IPS-18a (cell line): ENCODE measurements around the gene TMED7.

Source experiments
- H3K27ac ChIP-seq: one replicate; pipeline ENCODE4 v1.5.1; 2013; ENCODE audit warnings: low read length
- H3K27me3 ChIP-seq: one replicate; pipeline ENCODE4 v1.6.1; 2013; ENCODE audit warnings: mild to moderate bottlenecking, low read length; ENCODE audit not compliant: control insufficient read depth, insufficient read depth
- H3K36me3 ChIP-seq: one replicate; pipeline ENCODE4 v1.6.1; 2013; ENCODE audit warnings: low read depth, low read length; ENCODE audit not compliant: control insufficient read depth
- H3K4me1 ChIP-seq: one replicate; pipeline ENCODE4 v1.6.1; 2013; ENCODE audit warnings: low read depth, low read length; ENCODE audit not compliant: control insufficient read depth
- H3K4me3 ChIP-seq: one replicate; pipeline ENCODE4 v1.5.1; 2013; ENCODE audit warnings: low read length
- H3K9ac ChIP-seq: one replicate; pipeline ENCODE4 v1.6.1; 2013; ENCODE audit warnings: mild to moderate bottlenecking, low read length, moderate library complexity
- H3K9me3 ChIP-seq: one replicate; pipeline ENCODE4 v1.6.1; 2013; ENCODE audit warnings: low read depth, low read length; ENCODE audit not compliant: control insufficient read depth

Gene TMED7

DNA sequence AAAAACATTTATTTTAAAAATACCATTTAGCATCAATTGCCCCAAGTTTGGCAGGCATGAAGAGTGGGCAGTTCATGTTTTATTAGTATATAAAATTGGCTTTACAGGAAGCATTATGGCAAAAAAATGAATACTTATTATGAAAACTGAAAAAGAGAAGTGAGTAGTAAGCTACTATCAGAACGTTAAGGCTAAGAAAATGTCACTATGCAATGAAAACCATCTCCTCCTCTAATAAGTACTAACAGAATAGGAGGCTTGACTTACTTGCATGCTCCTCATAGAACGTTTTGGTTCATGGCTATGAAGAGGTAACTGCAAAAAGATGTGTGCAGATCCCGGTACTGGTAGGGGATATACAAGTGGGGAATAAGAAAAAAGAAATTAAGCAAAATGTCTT lies 47.2 kb downstream of the TMED7 start:
- no peak overlapping the region for H3K4me3 ChIP-seq
- H3K4me1 ChIP-seq = no peaks in the 10 kb centered on the region
- no peak overlapping the region for H3K27ac ChIP-seq
- no peaks in the 10 kb centered on the region for H3K27me3 ChIP-seq
- no peaks in the 10 kb centered on the region for H3K9me3 ChIP-seq
- no peaks in the 10 kb centered on the region for H3K36me3 ChIP-seq
- no peak overlapping the region for H3K9ac ChIP-seq

DNA sequence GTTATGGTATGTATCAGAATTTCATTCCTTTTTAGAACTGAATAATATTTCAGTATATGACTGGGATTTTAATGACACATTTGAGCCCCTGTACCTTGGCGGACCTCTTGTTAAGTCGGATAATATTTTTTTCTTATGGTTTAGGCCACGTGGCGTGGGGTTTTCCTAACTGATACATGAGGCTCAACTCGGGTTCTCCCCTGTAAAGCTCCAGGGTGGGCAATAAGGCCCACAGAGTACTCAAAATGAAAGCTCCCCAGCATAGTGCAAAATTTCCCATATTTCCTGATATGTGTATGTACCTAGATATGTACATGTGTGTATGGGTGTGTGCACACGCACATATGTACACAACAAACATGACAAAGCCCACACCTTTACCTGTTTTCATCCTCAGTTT lies 48.1 kb downstream of the TMED7 start:
- Histone ChIP-seq H3K36me3 (no peaks in the 10 kb centered on the region), H3K27me3 (no peaks in the 10 kb centered on the region), H3K27ac (no peak overlapping the region), H3K9me3 (no peaks in the 10 kb centered on the region), H3K4me3 (no peak overlapping the region), H3K9ac (no peak overlapping the region), H3K4me1 (no peaks in the 10 kb centered on the region)

DNA sequence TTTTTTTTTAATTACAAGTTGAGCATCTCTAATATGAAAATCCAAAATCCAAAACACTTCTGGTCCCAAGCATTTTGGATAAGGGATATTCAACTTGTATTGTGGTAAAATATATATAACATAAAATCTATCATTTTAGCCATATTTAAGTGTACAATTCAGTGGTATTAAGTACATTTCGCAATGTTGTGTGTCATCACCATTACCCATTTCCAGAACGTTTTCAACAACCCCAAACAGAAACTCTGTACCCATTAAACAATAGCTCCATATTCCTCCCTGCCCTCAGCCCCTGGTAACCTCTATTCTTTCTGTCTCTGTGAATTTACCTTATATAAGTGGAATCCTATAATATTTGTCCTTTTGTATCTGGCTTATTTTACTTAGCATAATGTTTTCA lies 48.5 kb downstream of the TMED7 start:
- Histone ChIP-seq H3K27ac (no peak overlapping the region), H3K4me1 (no peaks in the 10 kb centered on the region), H3K9ac (no peak overlapping the region), H3K4me3 (no peak overlapping the region), H3K27me3 (no peaks in the 10 kb centered on the region), H3K9me3 (no peaks in the 10 kb centered on the region), H3K36me3 (no peaks in the 10 kb centered on the region)

DNA sequence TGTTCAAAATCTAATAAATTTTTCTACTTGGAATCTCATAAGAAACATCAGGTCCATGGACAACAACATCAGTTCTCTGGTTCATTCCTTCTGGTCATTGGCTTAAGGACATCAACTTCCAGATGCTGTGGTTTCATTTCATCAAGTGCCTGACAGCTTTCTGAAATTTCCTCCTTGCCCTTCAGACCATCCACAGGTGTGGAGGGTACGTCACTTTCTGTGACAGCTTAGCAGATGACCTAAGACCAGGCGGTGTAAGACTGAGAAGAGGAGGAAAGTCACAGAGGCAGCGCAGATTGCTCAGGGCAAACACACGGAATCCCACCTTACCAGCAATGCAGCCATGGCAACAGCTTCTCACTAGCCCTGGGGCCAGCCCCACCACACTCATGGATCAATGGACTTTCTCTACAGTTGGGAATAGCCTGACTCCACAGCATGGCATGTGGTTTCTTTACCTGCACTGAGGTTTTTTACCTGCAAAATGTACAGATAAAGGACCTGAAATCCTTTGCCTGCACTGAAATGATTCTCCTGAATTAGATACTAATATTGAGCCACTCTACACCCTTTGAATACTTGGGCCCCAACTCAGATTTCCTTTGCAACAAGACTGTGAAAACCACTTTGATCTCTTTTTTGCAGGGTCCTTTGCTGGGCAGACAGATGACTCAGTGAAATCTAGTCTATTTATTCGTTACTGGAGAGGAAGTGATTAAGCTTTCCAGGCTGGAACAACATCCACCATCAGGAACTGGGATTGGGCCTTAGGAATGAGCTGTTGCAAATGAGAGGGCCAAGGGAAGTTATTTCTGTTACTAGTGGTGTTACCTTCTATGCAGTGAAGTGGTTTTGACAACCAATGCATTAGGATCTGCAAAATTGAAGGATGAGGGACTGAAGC lies 50.4 kb downstream of the TMED7 start:
- Histone ChIP-seq H3K9ac (no peak overlapping the region), H3K27me3 (no peaks in the 10 kb centered on the region), H3K36me3 (no peaks in the 10 kb centered on the region), H3K9me3 (no peaks in the 10 kb centered on the region), H3K4me1 (no peaks in the 10 kb centered on the region), H3K4me3 (no peak overlapping the region), H3K27ac (no peak overlapping the region)

DNA sequence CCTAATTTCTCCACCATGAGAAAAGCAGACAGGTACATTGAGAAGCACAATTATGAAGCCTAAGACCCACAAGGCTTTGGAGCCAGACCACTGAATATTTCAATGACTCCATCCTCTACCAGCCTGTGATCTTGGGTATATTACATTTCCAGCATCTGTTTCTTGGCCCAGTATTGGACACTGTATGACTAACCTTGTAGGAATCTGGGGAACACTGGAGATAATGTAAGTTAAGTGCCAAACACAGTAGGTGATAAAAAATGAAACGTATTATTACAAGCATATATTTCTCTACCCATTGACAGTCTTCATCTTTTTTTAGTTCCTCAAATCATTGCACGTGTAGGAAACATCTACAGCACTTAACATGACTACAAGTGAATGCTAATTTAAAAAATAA lies 52.7 kb downstream of the TMED7 start:
- no peak overlapping the region for H3K9ac ChIP-seq
- no peaks in the 10 kb centered on the region for H3K9me3 ChIP-seq
- H3K36me3 ChIP-seq = no peaks in the 10 kb centered on the region
- no peaks in the 10 kb centered on the region for H3K27me3 ChIP-seq
- H3K4me1 ChIP-seq = no peaks in the 10 kb centered on the region
- no peak overlapping the region for H3K4me3 ChIP-seq
- no peak overlapping the region for H3K27ac ChIP-seq

DNA sequence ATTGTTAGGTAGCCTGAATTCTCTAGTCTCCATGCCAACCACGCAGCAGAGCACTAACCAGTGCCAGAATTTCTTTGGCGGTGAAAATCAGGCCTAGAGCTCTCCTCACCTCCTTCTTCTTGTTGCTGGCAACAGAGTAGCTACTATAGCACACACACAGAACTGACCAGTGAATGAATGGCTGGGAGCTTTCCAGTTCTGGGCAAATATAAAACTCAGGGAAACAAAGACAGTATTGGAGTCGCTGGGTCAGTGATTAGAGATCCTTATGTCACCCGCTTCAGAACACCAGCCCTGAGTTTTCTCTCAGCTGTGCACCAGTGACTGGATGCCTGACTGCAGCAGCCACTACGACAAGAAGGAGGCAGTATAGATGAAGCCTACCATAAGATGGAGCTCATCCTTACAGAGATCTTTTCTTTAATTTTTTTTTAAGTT lies 54.4 kb downstream of the TMED7 start:
- Histone ChIP-seq H3K9me3 (no peaks in the 10 kb centered on the region), H3K9ac (no peak overlapping the region), H3K27ac (no peak overlapping the region), H3K4me1 (no peaks in the 10 kb centered on the region), H3K4me3 (no peak overlapping the region), H3K27me3 (no peaks in the 10 kb centered on the region), H3K36me3 (no peaks in the 10 kb centered on the region)

DNA sequence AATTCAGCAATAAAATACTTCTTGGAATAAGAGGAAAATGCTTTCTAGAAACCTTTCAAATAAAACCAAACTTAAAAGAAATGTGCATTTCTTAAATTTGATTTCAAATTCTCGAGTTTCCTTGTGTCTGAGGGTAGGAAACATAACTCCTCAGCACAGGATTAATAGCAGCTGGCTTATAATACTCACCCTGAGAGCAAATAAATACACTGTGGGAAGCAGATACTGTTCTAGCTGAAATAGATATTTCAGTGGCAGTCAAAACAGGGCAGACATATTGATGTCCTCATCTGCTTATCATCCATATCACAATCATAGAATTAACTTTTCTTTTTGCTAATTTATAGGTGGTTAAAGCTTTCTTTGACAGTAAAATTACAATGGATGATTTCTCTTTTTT lies 57.2 kb downstream of the TMED7 start:
- H3K27me3 ChIP-seq = no peaks in the 10 kb centered on the region
- no peak overlapping the region for H3K4me3 ChIP-seq
- no peaks in the 10 kb centered on the region for H3K4me1 ChIP-seq
- no peak overlapping the region for H3K9ac ChIP-seq
- no peaks in the 10 kb centered on the region for H3K9me3 ChIP-seq
- H3K27ac ChIP-seq = no peak overlapping the region
- no peaks in the 10 kb centered on the region for H3K36me3 ChIP-seq

DNA sequence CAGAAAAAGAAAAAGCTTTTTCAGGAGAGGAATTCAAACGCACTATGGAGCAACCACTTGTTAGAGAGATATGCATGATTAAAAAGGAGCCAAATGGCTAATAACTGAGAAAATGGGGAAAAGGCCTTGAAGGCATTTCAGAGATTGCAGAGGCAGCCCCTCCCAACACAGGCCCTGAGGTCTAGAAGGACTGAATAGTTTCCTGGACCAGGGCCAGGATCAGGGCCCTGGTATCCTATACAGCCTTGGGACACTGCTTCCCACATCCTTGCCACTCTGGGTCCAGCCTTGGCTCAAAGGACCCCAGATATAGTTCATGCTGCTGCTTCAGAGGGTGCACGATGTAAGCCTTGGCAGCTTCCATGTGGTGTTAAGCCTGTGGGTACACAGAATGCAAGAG lies 60.6 kb downstream of the TMED7 start:
- no peaks in the 10 kb centered on the region for H3K9me3 ChIP-seq

More for the DNA sequence above, 60.6 kb downstream of the TMED7 start:
- Histone ChIP-seq H3K27ac (no peak overlapping the region), H3K27me3 (no peaks in the 10 kb centered on the region), H3K4me3 (no peak overlapping the region), H3K36me3 (no peaks in the 10 kb centered on the region), H3K4me1 (no peaks in the 10 kb centered on the region), H3K9ac (no peak overlapping the region)
